Muscle of leg (tissue), 11 donors: Measurements from ENCODE around the gene PTPN20. TPM values are rescaled to one million over a fixed set of nuclear protein-coding genes. Genes with fewer than 3 reads are reported as not detected.
"Not testable (repeated sequence)": the region's sequence is repeated elsewhere in the genome, so short reads cannot be mapped to it uniquely, and the experiment has no call there.

Experiments used
- DNase-seq: peaks from one replicate; pipeline ENCODE4 v3.0.0; 2013
- H3K27ac ChIP-seq: one replicate; pipeline ENCODE4 v1.5.1; 2013; ENCODE audit warnings: mild to moderate bottlenecking, low read length, control low read depth
- H3K27me3 ChIP-seq: one replicate; pipeline ENCODE4 v1.6.1; 2013; ENCODE audit warnings: low read length; ENCODE audit not compliant: control insufficient read depth, insufficient read depth
- H3K36me3 ChIP-seq: one replicate; pipeline ENCODE4 v1.6.1; 2013; ENCODE audit warnings: low read length; ENCODE audit not compliant: control insufficient read depth, insufficient read depth
- H3K4me1 ChIP-seq: one replicate; pipeline ENCODE4 v1.6.1; 2013; ENCODE audit warnings: low read length; ENCODE audit not compliant: control insufficient read depth, insufficient read depth
- H3K4me3 ChIP-seq: one replicate; pipeline ENCODE4 v1.5.1; 2013; ENCODE audit warnings: low read length, control low read depth
- H3K9me3 ChIP-seq: replicated peaks from 2 replicates; pipeline ENCODE4 v1.6.1; 2013; ENCODE audit warnings: low read depth, low read length; ENCODE audit not compliant: control insufficient read depth
- WGBS: methylation state at CpG from one replicate; pipeline ENCODE4 v1.1.5; 2013; ENCODE audit warnings: missing lambda C conversion rate; ENCODE audit not compliant: insufficient coverage; 5-methylcytosine and 5-hydroxymethylcytosine counted together
- polyA plus RNA-seq, 8 donors: library from polyadenylated mRNA; unstranded; fragments of 120-200 nt; gene quantifications; one replicate each; pipeline versions ENCODE4 v1.2.1 to v1.2.3, GENCODE V29; 2013; ENCODE audit warnings: inconsistent platforms in 1 of 8, low replicate concordance in 1 of 8; ENCODE audit not compliant: insufficient read length in 8 of 8, insufficient read depth in 1 of 8
- total RNA-seq: library from RNA; stranded (reverse); fragments of 120-200 nt; gene quantifications from one replicate; pipeline ENCODE4 v1.2.4, GENCODE V29; 2013

The PTPN20 gene
- total and polyA plus RNA-seq, 9 donors: 0.49 to 1.8 (median 0.64) TPM

- H3K27me3 ChIP-seq, H3K4me1 ChIP-seq, H3K36me3 ChIP-seq, H3K4me3 ChIP-seq, H3K27ac ChIP-seq, DNase-seq, H3K9me3 ChIP-seq: not testable (repeated sequence)
- no CpG with 5 or more reads among the region's 4 CpGs for WGBS
These were observed 41.3 kb downstream of the PTPN20 start for GRCh38 chr10:46952540-46952939.

- not testable (repeated sequence) for H3K4me1 ChIP-seq, H3K9me3 ChIP-seq, DNase-seq, H3K4me3 ChIP-seq, H3K27ac ChIP-seq, H3K27me3 ChIP-seq, H3K36me3 ChIP-seq
These were observed 49.5 kb downstream of the PTPN20 start for GRCh38 chr10:46960742-46961141.

DNA sequence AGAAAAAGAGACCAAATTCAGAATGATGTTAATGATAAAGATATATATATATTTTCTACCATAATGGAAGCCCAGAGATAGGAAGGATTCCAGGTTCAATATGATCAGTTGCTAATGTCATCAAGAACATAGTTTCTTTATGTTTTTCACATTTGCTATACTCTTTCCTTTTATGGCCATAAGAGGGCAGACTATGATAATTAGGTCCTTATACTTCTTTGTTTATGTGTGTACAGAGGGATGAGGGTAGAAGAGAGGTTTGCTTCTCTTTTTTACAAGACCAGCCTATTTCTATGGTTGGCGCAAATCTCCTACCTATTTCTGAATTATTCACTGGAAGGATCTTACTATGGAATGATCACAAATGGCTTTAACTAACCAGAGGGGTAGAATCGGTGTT lies 52.1 kb downstream of the PTPN20 start:
- not testable (repeated sequence) for H3K9me3 ChIP-seq, H3K36me3 ChIP-seq, H3K4me3 ChIP-seq, H3K4me1 ChIP-seq, DNase-seq, H3K27me3 ChIP-seq, H3K27ac ChIP-seq
- no CpG with 5 or more reads among the region's 2 CpGs for WGBS

- DNase-seq, H3K27ac ChIP-seq, H3K4me1 ChIP-seq, H3K27me3 ChIP-seq, H3K9me3 ChIP-seq, H3K36me3 ChIP-seq, H3K4me3 ChIP-seq: not testable (repeated sequence)
- no CpG with 5 or more reads among the region's 2 CpGs for WGBS
These were observed 55.8 kb downstream of the PTPN20 start for GRCh38 chr10:46967013-46967412.

GRCh38 chr10:46980223-46980622 lies 69.0 kb downstream of the PTPN20 start:
- not testable (repeated sequence) for H3K27ac ChIP-seq, H3K4me3 ChIP-seq, H3K4me1 ChIP-seq, DNase-seq, H3K36me3 ChIP-seq, H3K27me3 ChIP-seq, H3K9me3 ChIP-seq
- WGBS: no CpG with 5 or more reads among the region's 2 CpGs

DNA sequence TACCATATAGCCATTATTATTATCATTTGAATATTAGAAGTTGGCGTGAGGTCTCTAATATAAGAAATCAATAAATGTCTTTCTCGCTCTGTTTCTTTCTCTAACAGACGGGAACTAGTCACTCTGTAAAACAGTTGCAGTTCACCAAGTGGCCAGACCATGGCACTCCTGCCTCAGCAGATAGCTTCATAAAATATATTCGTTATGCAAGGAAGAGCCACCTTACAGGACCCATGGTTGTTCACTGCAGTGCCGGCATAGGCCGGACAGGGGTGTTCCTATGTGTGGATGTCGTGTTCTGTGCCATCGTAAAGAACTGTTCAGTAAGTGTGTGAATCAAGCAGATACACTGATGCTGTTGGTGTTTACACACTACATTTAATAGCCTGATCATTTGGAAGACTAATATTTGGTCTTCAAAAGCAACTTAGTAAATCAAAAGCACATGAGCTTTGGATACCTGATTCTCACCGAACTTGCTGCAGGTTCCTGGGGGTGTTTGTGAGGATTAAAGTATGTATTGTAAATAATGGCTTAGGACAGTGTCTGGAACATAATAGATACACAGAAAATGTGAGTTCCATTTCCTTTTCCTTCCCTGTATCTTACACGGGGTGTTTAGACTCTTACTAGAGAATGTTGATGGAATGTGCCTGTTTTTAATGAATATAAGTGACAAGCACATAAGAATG lies 76.2 kb downstream of the PTPN20 start:
- H3K27me3 ChIP-seq, H3K36me3 ChIP-seq, H3K27ac ChIP-seq, H3K4me3 ChIP-seq, H3K4me1 ChIP-seq, DNase-seq, H3K9me3 ChIP-seq: not testable (repeated sequence)
- WGBS: no CpG with 5 or more reads among the region's 10 CpGs

GRCh38 chr10:46992803-46993561 lies 81.8 kb downstream of the PTPN20 start:
- no peak overlapping the region for H3K4me3 ChIP-seq
- H3K4me1 ChIP-seq: peaks cover 2% of the 10 kb centered on the region
- 100% methylated on average over 1 of the region's 7 CpGs for WGBS
- H3K9me3 ChIP-seq: peaks cover 6% of the 10 kb centered on the region
- H3K36me3 ChIP-seq: no peaks in the 10 kb centered on the region
- no peak overlapping the region for H3K27ac ChIP-seq
- no peaks in the 10 kb centered on the region for H3K27me3 ChIP-seq
- peak; percentile 82 for DNase-seq

GRCh38 chr10:46995234-46995633 lies 84.0 kb downstream of the PTPN20 start:
- Histone ChIP-seq H3K4me1 (peaks cover 2% of the 10 kb centered on the region), H3K27me3 (no peaks in the 10 kb centered on the region), H3K36me3 (no peaks in the 10 kb centered on the region), H3K27ac (no peak overlapping the region), H3K9me3 (peaks cover 6% of the 10 kb centered on the region), H3K4me3 (no peak overlapping the region)
- DNase-seq: no peak
- WGBS: 75% methylated on average over 1 of the region's 2 CpGs

GRCh38 chr10:46998192-46998591 lies 87.0 kb downstream of the PTPN20 start:
- Histone ChIP-seq H3K27ac (no peak overlapping the region), H3K9me3 (peaks cover 6% of the 10 kb centered on the region), H3K27me3 (no peaks in the 10 kb centered on the region), H3K4me1 (no peaks in the 10 kb centered on the region), H3K36me3 (no peaks in the 10 kb centered on the region), H3K4me3 (no peak overlapping the region)
- DNase-seq: no peak

DNA sequence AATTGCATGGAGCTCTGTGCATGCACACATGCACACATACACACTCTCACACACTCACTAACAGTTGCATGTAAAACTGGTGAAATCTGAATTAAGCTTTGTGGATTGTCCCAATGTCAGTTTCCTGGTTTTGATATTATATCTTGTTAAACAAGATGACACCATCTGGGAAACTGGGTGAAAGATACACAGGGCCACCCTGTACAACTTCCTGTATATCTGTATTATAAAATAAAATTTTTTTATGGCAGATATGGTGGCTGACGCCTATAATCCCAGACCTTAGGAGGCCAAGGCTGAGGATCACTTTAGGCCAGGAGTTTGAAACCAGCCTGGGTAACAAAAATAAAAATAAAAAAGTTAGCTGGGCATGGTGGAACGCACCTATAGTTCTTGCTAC lies 87.4 kb downstream of the PTPN20 start:
- no peaks in the 10 kb centered on the region for H3K36me3 ChIP-seq
- WGBS: 90% methylated on average over 2 of the region's 2 CpGs
- DNase-seq: no peak
- H3K4me3 ChIP-seq: no peak overlapping the region
- no peaks in the 10 kb centered on the region for H3K27me3 ChIP-seq
- H3K4me1 ChIP-seq: no peaks in the 10 kb centered on the region
- H3K27ac ChIP-seq: no peak overlapping the region
- H3K9me3 ChIP-seq: peaks cover 6% of the 10 kb centered on the region
